Ishikawa (cell line): ENCODE results near the gene OR2V2.

ENCODE experiments used
- CEBPB ChIP-seq: IDR thresholded peaks from 2 replicates; pipeline ENCODE4 v1.6.1; 2012
- CREB1 ChIP-seq: IDR thresholded peaks from 2 replicates; pipeline ENCODE4 v1.6.1; 2012; ENCODE audit warnings: low read depth
- EGR1 ChIP-seq: IDR thresholded peaks from 2 replicates; pipeline ENCODE4 v1.6.1; 2012
- EP300 ChIP-seq: IDR thresholded peaks from 2 replicates; pipeline ENCODE4 v1.6.1; 2012; ENCODE audit warnings: borderline replicate concordance
- FOXM1 ChIP-seq: IDR thresholded peaks from 2 replicates; pipeline ENCODE4 v1.6.1; 2012; ENCODE audit warnings: low read depth, borderline replicate concordance
- NFIC ChIP-seq: IDR thresholded peaks from 2 replicates; pipeline ENCODE4 v1.6.1; 2012
- RAD21 ChIP-seq: IDR thresholded peaks from 2 replicates; pipeline ENCODE4 v1.6.1; 2012; ENCODE audit warnings: low read depth
- REST ChIP-seq: IDR thresholded peaks from 2 replicates; pipeline ENCODE4 v1.6.1; 2012; ENCODE audit warnings: low read depth, mild to moderate bottlenecking
- TAF1 ChIP-seq: IDR thresholded peaks from 2 replicates; pipeline ENCODE4 v1.6.1; 2012; ENCODE audit warnings: low read depth, mild to moderate bottlenecking
- TCF12 ChIP-seq: IDR thresholded peaks from 2 replicates; pipeline ENCODE4 v1.6.1; 2012; ENCODE audit warnings: low read depth
- TEAD4 ChIP-seq: IDR thresholded peaks from 2 replicates; pipeline ENCODE4 v1.6.1; 2012
- YY1 ChIP-seq: IDR thresholded peaks from 2 replicates; pipeline ENCODE4 v1.6.1; 2012; ENCODE audit warnings: low read depth
- ZBTB7A ChIP-seq: IDR thresholded peaks from 2 replicates; pipeline ENCODE4 v1.6.1; 2012; ENCODE audit warnings: low read depth
- TF ChIP-seq, protein P1 (sequence below): IDR thresholded peaks from 2 replicates; pipeline ENCODE4 v1.6.1; 2012
- TF ChIP-seq, protein P2 (sequence below): IDR thresholded peaks from 2 replicates; pipeline ENCODE4 v1.6.1; 2012

The OR2V2 gene

DNA sequence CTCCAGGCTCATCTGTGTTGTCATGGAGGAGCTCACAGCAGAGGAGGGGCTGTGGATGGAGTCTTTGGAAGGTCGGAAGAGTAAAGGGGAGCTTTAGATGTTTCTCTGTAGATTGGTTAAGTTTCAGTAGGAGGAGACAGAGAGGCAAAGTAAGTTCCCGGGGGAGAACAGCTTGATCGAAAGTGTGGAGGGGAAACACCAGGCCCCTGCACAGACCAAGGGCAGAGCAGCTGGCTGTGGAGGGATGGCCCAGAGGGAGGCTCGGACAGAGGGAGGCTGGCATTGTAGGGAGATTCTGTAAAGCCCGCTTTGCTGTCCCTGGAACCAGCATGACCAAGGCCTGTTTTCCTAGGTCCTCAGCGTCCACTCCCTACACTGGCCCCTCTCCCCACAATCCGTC lies 5.3 kb upstream of the OR2V2 start:
- TF ChIP-seq YY1: no peak
- no peak for TF ChIP-seq TEAD4
- no peak for TF ChIP-seq CEBPB
- no peak for TF ChIP-seq EP300
- TF ChIP-seq, protein P1, sequence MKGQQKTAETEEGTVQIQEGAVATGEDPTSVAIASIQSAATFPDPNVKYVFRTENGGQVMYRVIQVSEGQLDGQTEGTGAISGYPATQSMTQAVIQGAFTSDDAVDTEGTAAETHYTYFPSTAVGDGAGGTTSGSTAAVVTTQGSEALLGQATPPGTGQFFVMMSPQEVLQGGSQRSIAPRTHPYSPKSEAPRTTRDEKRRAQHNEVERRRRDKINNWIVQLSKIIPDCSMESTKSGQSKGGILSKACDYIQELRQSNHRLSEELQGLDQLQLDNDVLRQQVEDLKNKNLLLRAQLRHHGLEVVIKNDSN: no peak
- TF ChIP-seq CREB1: no peak
- TF ChIP-seq RAD21: no peak
- TF ChIP-seq FOXM1: no peak
- TF ChIP-seq, protein P2, sequence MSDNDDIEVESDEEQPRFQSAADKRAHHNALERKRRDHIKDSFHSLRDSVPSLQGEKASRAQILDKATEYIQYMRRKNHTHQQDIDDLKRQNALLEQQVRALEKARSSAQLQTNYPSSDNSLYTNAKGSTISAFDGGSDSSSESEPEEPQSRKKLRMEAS: no peak
- no peak for TF ChIP-seq NFIC
- no peak for TF ChIP-seq REST

- TF ChIP-seq, protein P1: no peak
- no peak for TF ChIP-seq EP300
- TF ChIP-seq YY1: no peak
- no peak for TF ChIP-seq RAD21
- TF ChIP-seq ZBTB7A: no peak
- no peak for TF ChIP-seq CEBPB
- TF ChIP-seq CREB1: no peak
- TF ChIP-seq TEAD4: no peak
- TF ChIP-seq FOXM1: no peak
These were observed 2.3 kb upstream of the OR2V2 start for GRCh38 chr5:181145133-181145532.

DNA sequence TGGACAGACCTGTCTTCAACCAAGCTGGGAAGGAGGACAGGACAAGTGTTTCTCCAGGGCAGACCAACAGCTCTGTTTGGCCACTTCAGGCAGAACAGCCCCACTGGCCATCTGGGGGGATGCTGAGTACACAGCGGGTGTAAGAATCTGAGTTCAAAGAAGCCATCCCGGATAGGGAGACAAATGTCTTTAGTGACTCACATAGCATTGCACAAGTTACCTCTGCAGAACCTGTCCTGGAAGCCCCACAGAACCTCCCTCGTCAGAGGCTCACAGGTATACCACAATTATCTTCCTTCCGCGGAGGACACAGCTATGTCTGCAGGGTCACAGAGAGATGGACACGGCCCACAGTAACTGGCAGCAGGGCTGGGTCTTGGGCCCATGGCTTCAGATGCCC lies 2.0 kb downstream of the OR2V2 start:
- TF ChIP-seq ZBTB7A: no peak
- no peak for TF ChIP-seq TEAD4
- TF ChIP-seq TAF1: no peak
- TF ChIP-seq RAD21: no peak
- TF ChIP-seq YY1: no peak
- TF ChIP-seq CREB1: no peak
- TF ChIP-seq CEBPB: no peak
- TF ChIP-seq, protein P1: no peak
- no peak for TF ChIP-seq TCF12
- TF ChIP-seq EGR1: no peak
- TF ChIP-seq, protein P2: no peak
- no peak for TF ChIP-seq FOXM1
- TF ChIP-seq REST: no peak
- TF ChIP-seq EP300: no peak
- TF ChIP-seq NFIC: no peak

- no peak for TF ChIP-seq TCF12
- no peak for TF ChIP-seq TAF1
- no peak for TF ChIP-seq TEAD4
- TF ChIP-seq CREB1: no peak
- TF ChIP-seq CEBPB: no peak
- TF ChIP-seq ZBTB7A: no peak
- no peak for TF ChIP-seq EGR1
- TF ChIP-seq FOXM1: no peak
These were observed 2.7 kb downstream of the OR2V2 start for GRCh38 chr5:181149806-181150733.

DNA sequence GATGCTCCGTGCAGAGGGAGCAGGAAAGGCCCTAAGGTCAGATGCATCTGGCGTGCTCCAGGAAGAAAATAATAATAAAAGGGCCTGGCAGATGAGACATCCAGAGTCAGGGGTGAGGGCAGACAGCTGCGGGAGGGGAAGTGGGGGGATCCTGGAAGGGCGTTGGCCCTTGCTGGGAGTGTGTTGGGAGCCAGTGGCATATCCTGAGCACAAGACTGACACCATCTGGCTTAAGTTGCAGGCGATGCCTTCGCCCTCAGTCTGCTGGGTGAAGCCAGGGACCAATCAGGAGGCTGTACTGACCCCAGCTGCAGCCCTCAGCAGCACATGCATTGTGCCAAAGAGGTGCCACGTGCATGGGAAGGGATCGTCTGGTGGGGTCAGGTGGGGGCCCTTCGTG lies 3.8 kb downstream of the OR2V2 start:
- TF ChIP-seq FOXM1 (no peak), RAD21 (peak; percentile 25; the same call in 1 of the 2 replicates), NFIC (no peak)
